Ishikawa (cell line): ENCODE measurements around the gene PTPRJ.

ENCODE experiments used
- CEBPB ChIP-seq: IDR thresholded peaks from 2 replicates; pipeline ENCODE4 v1.6.1; 2012
- CREB1 ChIP-seq: IDR thresholded peaks from 2 replicates; pipeline ENCODE4 v1.6.1; 2012; ENCODE audit warnings: low read depth
- EGR1 ChIP-seq: IDR thresholded peaks from 2 replicates; pipeline ENCODE4 v1.6.1; 2012
- EP300 ChIP-seq: IDR thresholded peaks from 2 replicates; pipeline ENCODE4 v1.6.1; 2012; ENCODE audit warnings: borderline replicate concordance
- FOXM1 ChIP-seq: IDR thresholded peaks from 2 replicates; pipeline ENCODE4 v1.6.1; 2012; ENCODE audit warnings: low read depth, borderline replicate concordance
- MAX ChIP-seq: IDR thresholded peaks from 2 replicates; pipeline ENCODE4 v1.6.1; 2012
- NFIC ChIP-seq: IDR thresholded peaks from 2 replicates; pipeline ENCODE4 v1.6.1; 2012
- RAD21 ChIP-seq: IDR thresholded peaks from 2 replicates; pipeline ENCODE4 v1.6.1; 2012; ENCODE audit warnings: low read depth
- REST ChIP-seq: IDR thresholded peaks from 2 replicates; pipeline ENCODE4 v1.6.1; 2012; ENCODE audit warnings: low read depth, mild to moderate bottlenecking
- TAF1 ChIP-seq: IDR thresholded peaks from 2 replicates; pipeline ENCODE4 v1.6.1; 2012; ENCODE audit warnings: low read depth, mild to moderate bottlenecking
- TCF12 ChIP-seq: IDR thresholded peaks from 2 replicates; pipeline ENCODE4 v1.6.1; 2012; ENCODE audit warnings: low read depth
- TEAD4 ChIP-seq: IDR thresholded peaks from 2 replicates; pipeline ENCODE4 v1.6.1; 2012
- USF1 ChIP-seq: IDR thresholded peaks from 2 replicates; pipeline ENCODE4 v1.6.1; 2012
- YY1 ChIP-seq: IDR thresholded peaks from 2 replicates; pipeline ENCODE4 v1.6.1; 2012; ENCODE audit warnings: low read depth
- ZBTB7A ChIP-seq: IDR thresholded peaks from 2 replicates; pipeline ENCODE4 v1.6.1; 2012; ENCODE audit warnings: low read depth

The PTPRJ gene

GRCh38 chr11:48091426-48092102 lies 111.2 kb downstream of the PTPRJ start:
- TF ChIP-seq USF1 (no peak), CREB1 (no peak)

- TF ChIP-seq EP300 (no peak), CREB1 (no peak), MAX (no peak), NFIC (no peak)
Measured at GRCh38 chr11:48093323-48093722, 113.0 kb downstream of the PTPRJ start.

- TF ChIP-seq USF1 = no peak
- TF ChIP-seq ZBTB7A = no peak
- no peak for TF ChIP-seq EP300
- no peak for TF ChIP-seq CEBPB
- TF ChIP-seq FOXM1 = no peak
- peak; percentile 63 for TF ChIP-seq NFIC
- no peak for TF ChIP-seq TAF1
- 0 out of 2 replicates have a peak, but pooled peaks have one; percentile 10 for TF ChIP-seq MAX
- TF ChIP-seq YY1 = no peak
- no peak for TF ChIP-seq TCF12
- no peak for TF ChIP-seq TEAD4
- TF ChIP-seq RAD21 = no peak
Measured at GRCh38 chr11:48093795-48094642, 113.7 kb downstream of the PTPRJ start.

- no peak for TF ChIP-seq TEAD4
- TF ChIP-seq CEBPB = no peak
- TF ChIP-seq NFIC = no peak
- TF ChIP-seq EGR1 = no peak
- TF ChIP-seq REST = no peak
- TF ChIP-seq TAF1 = no peak
- TF ChIP-seq FOXM1 = no peak
- TF ChIP-seq YY1 = no peak
- no peak for TF ChIP-seq RAD21
- TF ChIP-seq TCF12 = no peak
- no peak for TF ChIP-seq ZBTB7A
- no peak for TF ChIP-seq EP300
- TF ChIP-seq CREB1 = no peak
Measured at GRCh38 chr11:48094643-48095339, 114.4 kb downstream of the PTPRJ start.

- TF ChIP-seq TEAD4 (no peak), USF1 (no peak), TCF12 (no peak)
Measured at GRCh38 chr11:48095779-48096470, 115.6 kb downstream of the PTPRJ start.

GRCh38 chr11:48096588-48097525 lies 116.5 kb downstream of the PTPRJ start:
- TF ChIP-seq ZBTB7A = no peak
- TF ChIP-seq FOXM1 = peak; percentile 55; the same call in 1 of the 2 replicates
- TF ChIP-seq RAD21 = no peak
- TF ChIP-seq REST = no peak
- TF ChIP-seq YY1 = no peak
- no peak for TF ChIP-seq CEBPB
- TF ChIP-seq USF1 = no peak
- TF ChIP-seq EP300 = peak; percentile 78
- no peak for TF ChIP-seq CREB1
- no peak for TF ChIP-seq TAF1
- TF ChIP-seq MAX = no peak
- no peak for TF ChIP-seq TCF12
- TF ChIP-seq EGR1 = no peak
- peak; percentile 88 for TF ChIP-seq TEAD4
